ENCODE data around the gene LDLR.
A peak's percentile ranks its signal among the peaks of the same experiment; 100 is the strongest.
"Not testable (repeated sequence)": the region's sequence is repeated elsewhere in the genome, so short reads cannot be mapped to it uniquely, and the experiment has no call there.

Gene LDLR

DNA sequence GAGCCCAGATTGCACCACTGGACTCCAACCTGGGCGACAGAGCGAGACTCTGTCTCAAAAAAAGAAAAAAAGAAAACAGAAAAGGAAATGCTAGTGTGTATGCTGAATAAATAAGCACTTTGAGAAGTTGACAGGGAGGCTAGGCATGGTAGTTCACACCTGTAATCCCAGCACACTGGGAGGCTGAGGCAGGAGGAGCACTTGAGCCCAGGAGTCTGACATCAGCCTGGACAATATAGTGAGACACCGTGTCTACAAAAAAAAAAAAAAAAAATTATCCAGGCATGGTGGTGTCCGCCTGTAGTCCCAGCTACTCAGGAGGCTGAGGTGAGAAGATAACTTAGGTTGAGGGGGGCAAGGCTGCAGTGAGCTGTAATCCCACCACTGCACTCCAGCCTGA, 19.1 kb upstream of the LDLR start:
- no peak for DNase-seq (ENCODE audit: low read depth in 4 of 4, low spot score in 1 of 4)

DNA sequence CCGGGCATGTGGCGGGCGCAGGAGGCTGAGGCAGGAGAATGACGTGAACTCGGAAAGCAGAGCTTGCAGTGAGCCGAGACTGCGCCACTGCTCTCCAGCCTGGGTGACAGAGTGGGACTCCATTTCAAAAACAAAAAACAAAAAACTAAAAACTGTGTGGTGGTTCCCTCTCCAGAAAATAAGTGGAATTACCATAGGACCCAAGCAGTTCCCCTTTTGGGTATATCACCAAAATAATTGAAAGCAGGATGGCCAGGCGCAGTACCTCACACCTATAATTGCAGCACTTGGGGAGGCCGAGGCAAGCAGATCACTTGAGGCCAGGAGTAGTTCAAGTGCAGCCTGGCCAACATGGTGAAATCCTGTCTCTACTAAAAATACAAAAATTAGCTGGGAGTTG, 15.7 kb upstream of the LDLR start:
- DNase-seq (ENCODE audit: low read depth in 4 of 4, low spot score in 1 of 4), result no peak

DNA sequence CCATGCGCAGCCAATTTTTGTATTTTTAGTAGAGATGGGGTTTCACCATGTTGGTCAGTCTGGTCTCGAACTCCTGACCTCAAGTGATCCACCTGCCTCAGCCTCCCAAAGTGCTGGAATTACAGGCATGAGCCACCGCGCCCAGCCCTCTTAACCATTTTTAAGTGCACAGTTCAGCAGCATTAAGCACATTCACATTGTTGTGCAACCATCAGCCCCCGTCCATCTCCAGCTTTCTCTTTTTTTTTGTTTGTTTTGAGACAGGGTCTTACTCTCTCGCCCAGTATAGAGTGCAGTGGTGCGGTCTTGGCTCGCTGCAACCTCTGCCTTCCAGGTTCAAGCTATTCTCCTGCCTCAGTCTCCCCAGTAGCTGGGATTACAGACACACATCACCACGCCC, 12.5 kb upstream of the LDLR start:
- DNase-seq (ENCODE audit: low read depth in 4 of 4, low spot score in 1 of 4), result not testable (repeated sequence)

DNA sequence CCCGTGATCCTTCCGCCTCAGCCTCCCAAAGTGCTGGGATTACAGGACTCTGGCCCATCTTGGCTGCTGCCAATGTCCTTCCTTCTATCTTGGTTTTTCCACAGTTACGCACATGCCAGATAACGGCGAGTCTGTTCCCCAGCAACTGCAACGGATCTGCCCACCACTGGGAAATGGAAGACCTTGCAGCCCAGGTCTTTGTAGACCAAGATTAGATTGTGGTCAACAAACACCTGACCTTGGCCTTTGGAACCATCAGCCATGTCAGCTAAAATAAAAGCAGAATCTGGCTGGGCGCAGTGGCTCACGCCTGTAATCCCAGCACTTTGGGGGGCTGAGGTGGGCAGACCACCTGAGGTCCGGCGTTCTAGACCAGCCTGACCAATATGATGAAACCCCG, 10.4 kb upstream of the LDLR start:
- DNase-seq (ENCODE audit: low read depth in 4 of 4, low spot score in 1 of 4), result no peak

DNA sequence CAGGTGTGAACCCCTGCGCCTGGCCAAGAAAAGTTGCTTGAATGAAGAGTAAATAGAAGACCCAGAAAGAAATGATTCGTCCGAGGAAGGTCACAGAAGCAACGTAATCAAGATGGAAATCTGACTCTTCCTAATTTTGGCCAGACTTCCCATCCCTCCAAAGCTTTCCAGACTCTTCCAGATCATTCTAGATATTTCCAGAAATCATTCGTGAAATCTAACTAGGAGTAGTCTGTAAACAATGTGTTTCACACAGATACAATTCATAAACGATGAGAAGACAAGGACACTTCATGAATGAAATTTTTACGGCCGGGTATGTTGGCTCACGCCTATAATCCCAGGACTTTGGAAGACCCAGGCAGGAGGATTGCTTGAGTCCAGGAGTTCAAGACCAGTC, 9.3 kb upstream of the LDLR start:
- no peak for DNase-seq (ENCODE audit: low read depth in 4 of 4, low spot score in 1 of 4)

DNA sequence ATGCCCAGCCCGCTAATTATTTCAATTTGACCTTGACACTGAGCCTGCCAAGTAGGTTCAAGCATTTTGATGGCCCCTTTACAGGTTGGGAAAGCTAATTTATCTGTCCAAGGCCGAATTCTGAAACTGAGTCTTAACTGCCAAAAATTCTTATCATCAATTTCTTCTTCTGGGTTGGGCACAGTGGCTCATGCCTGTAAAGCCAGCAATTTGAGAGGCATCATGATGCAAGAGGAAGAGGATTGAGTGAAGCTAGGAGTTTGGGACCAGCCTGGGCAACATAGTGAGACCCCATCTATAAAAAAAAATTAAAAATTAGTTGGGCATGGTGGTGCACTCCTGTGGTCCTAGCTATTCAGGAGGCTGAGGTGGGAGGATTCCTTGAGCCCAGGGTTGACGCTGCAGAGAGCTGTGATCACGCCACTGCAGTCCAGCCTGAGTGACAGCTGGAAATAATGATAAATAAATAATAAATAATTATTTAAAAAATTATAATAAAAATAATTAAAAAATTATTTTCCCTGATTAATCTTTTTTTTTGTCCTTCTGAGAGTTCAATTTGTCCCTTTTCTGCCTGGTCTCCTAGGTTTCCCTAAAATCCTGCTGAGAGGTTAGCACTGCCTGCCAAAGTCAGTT, 1.3 kb upstream of the LDLR start:
- DNase-seq (ENCODE audit: low read depth in 4 of 4, low spot score in 1 of 4), result no peak

DNA sequence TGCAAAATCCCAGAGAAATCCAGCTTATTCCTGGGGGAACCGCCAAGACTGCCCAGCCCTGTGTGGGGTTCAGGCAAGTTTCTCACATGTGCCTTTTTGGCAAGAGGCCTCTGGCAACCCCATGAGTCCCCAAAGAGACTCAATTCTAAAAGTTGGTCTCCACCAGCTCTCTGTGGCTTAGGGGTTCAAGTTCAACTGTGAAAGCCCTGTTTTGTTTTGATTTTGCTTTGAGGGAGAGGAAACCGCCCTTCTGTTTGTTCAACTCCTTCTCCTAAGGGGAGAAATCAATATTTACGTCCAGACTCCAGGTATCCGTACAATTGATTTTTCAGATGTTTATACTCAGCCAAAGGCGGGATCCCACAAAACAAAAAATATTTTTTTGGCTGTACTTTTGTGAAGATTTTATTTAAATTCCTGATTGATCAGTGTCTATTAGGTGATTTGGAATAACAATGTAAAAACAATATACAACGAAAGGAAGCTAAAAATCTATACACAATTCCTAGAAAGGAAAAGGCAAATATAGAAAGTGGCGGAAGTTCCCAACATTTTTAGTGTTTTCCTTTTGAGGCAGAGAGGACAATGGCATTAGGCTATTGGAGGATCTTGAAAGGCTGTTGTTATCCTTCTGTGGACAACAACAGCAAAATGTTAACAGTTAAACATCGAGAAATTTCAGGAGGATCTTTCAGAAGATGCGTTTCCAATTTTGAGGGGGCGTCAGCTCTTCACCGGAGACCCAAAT, 583 bp upstream of the LDLR start:
- no peak for DNase-seq (ENCODE audit: low read depth in 4 of 4, low spot score in 1 of 4)

DNA sequence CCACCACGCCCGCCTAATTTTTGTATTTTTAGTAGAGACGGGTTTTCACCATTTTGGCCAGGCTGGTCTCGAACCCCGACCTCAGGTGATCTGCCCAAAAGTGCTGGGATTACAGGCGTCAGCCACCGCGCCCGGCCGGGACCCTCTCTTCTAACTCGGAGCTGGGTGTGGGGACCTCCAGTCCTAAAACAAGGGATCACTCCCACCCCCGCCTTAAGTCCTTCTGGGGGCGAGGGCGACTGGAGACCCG, 676 bp downstream of the LDLR start:
- peak in 1 of 4 experiments; percentile 42 for DNase-seq (ENCODE audit: low read depth in 4 of 4, low spot score in 1 of 4)

DNA sequence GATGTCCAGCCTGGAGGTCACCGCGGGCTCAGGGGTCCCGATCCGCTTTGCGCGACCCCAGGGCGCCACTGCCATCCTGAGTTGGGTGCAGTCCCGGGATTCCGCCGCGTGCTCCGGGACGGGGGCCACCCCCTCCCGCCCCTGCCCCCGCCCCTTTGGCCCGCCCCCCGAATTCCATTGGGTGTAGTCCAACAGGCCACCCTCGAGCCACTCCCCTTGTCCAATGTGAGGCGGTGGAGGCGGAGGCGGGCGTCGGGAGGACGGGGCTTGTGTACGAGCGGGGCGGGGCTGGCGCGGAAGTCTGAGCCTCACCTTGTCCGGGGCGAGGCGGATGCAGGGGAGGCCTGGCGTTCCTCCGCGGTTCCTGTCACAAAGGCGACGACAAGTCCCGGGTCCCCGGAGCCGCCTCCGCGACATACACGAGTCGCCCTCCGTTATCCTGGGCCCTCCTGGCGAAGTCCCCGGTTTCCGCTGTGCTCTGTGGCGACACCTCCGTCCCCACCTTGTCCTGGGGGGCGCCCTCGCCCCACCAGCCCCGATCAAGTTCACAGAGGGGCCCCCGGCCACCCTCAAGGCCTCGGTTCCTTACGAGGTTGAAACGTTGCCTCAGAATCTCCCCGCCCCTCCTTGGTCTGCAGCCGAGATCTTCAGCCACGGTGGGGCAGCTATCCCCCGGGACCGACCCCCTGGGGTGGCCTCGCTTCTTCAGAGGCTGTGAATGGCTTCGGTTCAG, 1.2 kb downstream of the LDLR start:
- peak; percentile 90 to 99 (median 94) for DNase-seq (ENCODE audit: low read depth in 4 of 4, low spot score in 1 of 4)

DNA sequence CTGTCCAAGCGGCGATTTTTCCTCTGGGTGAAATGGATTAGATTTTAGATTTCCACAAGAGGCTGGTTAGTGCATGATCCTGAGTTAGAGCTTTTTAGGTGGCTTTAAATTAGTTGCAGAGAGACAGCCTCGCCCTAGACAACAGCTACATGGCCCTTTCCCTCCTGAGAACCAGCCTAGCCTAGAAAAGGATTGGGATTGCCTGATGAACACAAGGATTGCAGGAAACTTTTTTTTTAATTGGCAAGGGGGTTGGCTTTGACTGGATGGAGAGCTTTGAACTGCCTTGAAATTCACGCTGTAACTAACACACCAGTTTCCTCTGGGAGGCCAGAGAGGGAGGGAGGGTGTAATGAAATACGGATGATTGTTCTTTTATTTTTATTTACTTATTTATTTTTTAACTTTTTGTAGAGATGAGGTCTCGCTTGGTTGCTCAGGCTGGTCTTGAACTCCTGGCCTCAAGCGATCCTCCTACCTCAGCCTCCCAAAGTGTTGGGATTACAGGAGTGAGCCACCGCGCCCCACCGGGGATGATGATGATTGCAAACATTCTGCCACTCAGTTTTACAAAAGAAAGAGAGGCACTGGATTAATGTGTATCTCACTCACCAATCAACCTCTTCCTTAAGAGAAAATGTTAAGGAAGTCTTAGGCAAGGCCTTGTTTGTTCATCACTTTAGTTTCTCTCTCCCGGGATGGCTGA, 1.9 kb downstream of the LDLR start:
- DNase-seq (ENCODE audit: low read depth in 4 of 4, low spot score in 1 of 4), result no peak

DNA sequence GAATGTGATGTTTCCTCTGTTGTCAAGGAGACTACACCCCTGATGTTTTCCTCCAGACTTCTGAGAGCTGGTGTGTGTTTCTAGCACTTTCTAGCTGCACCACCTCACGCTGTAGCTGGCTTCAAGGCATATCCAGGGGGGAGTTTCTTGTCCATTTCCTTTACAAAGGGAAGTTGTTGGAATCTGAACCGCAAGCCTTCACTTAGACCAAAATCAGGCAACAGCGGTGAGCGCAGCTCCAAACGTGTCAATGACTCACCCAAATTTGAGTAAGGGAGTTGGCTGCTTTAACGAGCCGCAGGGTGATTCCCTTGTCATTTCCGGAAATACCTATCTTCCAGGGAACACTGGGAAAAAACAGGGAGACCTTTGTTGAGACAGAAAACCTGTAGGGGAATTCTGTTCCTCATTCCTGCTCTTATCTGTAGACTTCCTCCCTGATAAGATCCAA, 2.5 kb downstream of the LDLR start:
- DNase-seq (ENCODE audit: low read depth in 4 of 4, low spot score in 1 of 4), result no peak

DNA sequence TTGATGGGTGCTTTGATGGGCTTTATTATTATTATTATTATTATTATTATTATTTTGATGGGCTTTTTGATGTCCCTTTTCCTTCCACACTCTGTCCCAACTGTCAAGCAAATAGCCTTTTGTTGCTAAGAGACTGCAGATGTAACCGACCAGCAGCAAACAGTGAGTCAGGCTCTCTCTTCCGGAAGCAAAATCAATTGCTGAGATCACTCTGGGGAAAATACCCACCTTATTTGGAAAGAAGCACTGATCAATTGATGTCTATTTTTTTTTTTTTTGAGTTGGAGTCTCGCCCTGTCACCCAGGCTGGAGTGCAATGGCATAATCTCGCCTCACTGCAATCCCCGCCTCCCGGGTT, 2.9 kb downstream of the LDLR start:
- DNase-seq (ENCODE audit: low read depth in 4 of 4, low spot score in 1 of 4), result no peak

DNA sequence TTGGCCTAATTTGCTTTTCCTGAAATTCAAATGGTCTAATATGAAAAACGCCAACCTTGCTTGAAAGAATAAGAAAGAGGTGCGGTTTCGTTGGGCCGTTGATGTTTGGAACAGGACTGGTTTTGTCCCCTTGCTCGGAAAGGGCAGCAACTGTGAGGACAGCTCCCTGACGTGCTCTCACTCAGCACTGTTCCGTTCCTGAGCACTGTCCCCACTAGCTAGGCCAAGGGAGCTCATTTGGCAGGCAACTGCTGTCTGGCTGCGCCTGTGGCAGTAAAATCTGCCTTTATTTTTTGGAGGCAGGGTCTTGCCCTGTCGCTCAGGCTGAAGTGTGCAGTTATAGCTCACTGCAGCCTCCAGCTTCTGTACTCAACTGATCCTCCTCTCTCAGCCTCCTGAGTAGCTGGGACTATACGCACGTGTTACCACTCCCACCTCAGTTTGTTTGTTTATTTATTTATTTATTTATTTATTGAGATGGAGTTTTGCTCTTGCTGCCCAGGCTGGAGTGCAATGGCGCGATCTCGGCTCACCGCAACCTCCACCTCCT, 4.5 kb downstream of the LDLR start:
- no peak for DNase-seq (ENCODE audit: low read depth in 4 of 4, low spot score in 1 of 4)

DNA sequence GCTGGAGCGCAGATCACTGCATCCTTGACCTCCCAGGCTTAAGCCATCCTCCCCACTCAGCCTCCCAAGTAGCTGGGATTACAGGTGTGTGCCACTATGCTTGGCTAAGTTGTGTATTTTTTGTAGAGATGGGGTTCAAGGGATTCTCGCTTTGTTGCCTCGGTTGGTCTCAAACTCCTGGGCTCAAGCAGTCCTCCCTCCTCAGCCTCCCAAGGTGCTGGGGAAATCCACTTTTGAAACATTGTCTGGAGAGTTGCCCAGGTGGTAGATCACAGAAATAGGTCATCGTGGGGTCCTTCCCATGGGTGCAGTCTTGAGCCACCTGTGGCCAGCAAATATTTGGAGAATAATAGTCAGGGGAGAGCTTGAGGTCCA, 5.2 kb downstream of the LDLR start:
- no peak for DNase-seq (ENCODE audit: low read depth in 4 of 4, low spot score in 1 of 4)

DNA sequence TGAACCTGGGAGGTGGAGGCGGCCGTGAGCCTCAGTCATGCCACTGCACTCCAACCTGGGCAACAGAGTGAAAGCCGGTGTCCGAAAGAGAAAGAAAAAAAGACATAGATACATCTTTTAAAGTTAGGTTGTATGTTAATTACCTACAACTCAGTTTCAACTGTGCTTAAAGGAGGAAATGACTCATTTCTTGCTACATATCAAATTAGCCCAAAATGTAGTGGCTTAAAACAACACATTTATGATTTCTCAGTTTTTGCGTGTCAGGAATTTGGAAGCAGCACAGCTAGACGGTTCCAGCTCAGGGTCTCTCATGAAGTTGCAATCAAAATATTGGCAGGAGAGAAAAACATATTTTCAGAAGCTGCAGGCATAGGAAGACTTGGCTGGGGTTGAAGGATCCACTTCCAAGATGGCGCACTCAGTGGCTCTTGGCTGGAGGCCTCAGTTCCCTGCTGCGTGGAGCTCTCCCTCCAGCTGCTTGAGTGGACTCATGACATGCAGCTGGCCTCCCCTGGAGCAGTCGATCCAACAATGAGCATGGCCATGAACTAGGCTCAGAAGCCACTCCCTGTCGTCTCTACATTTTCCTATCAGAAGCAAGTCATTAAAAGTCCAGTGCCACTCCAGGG, 7.1 kb downstream of the LDLR start:
- DNase-seq (ENCODE audit: low read depth in 4 of 4, low spot score in 1 of 4), result no peak

DNA sequence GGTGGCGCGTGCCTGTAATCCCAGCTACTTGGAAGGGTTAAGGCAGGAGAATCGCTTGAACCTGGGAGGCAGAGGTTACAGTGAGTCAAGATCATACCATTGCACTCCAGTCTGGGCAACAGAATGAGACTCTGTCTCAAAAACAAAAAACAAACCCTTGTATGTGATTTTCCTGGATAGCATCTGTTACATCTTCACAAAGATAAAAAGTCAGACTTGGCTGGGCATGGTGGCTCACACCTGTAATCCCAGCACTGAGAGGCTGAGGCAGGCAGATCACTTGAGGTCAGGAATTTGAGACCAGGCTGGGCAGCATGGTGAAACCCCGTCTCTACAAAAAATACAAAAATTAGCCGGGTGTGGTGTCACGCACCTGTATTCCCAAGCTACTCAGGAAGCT, 8.1 kb downstream of the LDLR start:
- not testable (repeated sequence) for DNase-seq (ENCODE audit: low read depth in 4 of 4, low spot score in 1 of 4)

DNA sequence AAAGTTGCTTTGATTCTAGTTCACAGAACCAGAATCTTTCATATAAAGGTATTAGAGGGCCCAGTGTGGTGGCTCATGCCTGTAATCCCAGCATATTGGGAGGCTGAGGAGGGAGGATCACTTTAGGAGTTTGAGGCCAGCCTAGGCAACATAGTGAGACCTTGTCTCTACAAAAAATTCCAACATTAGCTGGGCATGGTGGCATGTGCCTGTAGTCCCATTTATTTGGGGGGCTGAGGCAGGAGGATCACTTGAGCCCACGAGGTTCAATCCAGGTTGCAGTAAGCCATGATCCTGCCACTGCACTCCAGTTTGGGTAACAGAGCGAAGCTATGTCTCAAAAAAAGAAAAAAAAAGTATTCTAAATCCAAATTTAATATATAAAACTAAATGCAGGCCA, 9.1 kb downstream of the LDLR start:
- DNase-seq (ENCODE audit: low read depth in 4 of 4, low spot score in 1 of 4), result no peak

DNA sequence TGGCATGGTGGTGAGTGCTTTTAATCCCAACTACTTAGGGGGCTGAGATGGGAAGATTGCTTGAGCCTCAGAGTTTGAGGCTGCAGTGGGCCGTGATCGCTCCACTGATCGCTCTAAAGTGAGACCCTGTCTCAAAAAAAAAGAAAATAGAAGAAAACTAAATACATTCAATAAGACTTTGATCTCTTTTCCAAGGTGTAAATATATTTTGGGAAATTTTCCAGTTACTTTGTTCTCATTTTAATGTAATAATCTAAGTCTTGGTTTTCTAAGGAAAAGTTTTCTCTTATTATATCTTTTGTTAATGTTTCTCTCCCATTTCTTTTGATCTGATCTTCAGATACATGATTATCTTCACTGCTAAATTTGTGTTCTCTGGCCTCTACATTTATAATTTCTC, 9.6 kb downstream of the LDLR start:
- DNase-seq (ENCODE audit: low read depth in 4 of 4, low spot score in 1 of 4), result no peak

DNA sequence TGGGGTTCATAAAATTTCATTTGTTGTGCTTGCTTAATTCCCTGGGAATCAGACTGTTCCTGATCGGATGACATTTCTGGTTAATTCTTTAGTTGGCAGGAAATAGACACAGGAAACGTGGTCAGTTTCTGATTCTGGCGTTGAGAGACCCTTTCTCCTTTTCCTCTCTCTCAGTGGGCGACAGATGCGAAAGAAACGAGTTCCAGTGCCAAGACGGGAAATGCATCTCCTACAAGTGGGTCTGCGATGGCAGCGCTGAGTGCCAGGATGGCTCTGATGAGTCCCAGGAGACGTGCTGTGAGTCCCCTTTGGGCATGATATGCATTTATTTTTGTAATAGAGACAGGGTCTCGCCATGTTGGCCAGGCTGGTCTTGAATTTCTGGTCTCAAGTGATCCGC, 10.8 kb downstream of the LDLR start:
- DNase-seq (ENCODE audit: low read depth in 4 of 4, low spot score in 1 of 4), result no peak

DNA sequence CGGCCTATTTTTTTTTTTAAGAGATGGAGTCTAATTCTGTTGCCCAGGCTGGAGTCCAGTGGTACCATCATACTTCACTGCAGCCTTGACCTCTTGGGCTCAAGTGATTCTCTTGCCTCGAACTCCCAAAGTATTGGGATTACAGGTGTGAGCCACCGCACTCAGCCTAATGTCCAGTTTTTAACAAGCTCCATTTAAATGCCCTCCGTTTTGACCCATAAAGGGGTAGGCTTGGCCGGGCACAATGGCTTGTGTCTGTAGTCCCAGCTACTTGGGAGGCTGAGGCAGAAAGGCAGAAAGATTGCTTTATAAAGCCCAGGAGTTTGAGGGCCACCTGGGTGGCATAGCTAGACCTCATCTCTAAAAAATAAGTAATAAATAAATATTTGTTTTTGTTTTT, 11.8 kb downstream of the LDLR start:
- no peak for DNase-seq (ENCODE audit: low read depth in 4 of 4, low spot score in 1 of 4)

DNA sequence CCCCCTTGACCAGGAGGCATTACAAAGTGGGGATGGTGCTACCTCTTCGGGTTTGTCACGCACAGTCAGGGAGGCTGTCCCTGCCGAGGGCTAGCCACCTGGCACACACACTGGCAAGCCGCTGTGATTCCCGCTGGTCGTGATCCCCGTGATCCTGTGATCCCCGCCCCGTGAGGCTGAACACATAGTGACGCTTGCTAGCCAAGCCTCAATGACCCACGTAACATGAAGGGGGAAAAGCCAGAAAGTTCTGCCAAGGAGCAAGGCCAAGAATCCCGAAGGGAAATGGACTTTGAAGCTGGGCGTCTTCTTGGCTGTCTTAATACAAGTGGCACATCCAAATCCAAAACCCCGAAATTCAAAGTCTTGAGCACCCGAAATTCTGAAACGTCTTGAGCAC, 13.7 kb downstream of the LDLR start:
- no peak for DNase-seq (ENCODE audit: low read depth in 4 of 4, low spot score in 1 of 4)

Data from stimulated activated CD4-positive, alpha-beta T cell treated with anti-CD3 and anti-CD28 coated beads, Interleukin-1b, Interleukin-23, amount 100 ng/mL, for 24 hours (primary cell).